Kidney (tissue), 14 donors: ENCODE measurements around the gene NUSAP1. TPM values are rescaled to one million over a fixed set of nuclear protein-coding genes. Genes with fewer than 3 reads are reported as not detected.

Source experiments
- DNase-seq, 5 donors: peaks; one replicate each; pipeline ENCODE4 v3.0.0-alpha.2; 2013 to 2020
- FAIRE-seq: peaks from 2 replicates; lab custom pipeline; 2012; peaks lifted over from hg19 to GRCh38; lab: Jason Lieb, UNC
- H3K27ac ChIP-seq, 2 donors: one replicate each; pipeline ENCODE4 v1.7.0; 2013; ENCODE audit warnings: low read depth in 2 of 2, low read length in 2 of 2, inconsistent platforms in 1 of 2
- H3K27me3 ChIP-seq: one replicate; pipeline ENCODE4 v1.7.1; 2013; ENCODE audit warnings: low read length, inconsistent platforms; ENCODE audit not compliant: control insufficient read depth, insufficient read depth
- H3K36me3 ChIP-seq, 3 donors: one replicate each; pipeline versions ENCODE4 v1.7.0 to v1.7.1; 2013; ENCODE audit warnings: low read length in 3 of 3, control low read depth in 1 of 3, inconsistent platforms in 1 of 3; ENCODE audit not compliant: insufficient read depth in 3 of 3, control insufficient read depth in 2 of 3
- H3K4me1 ChIP-seq, 3 donors: one replicate each; pipeline versions ENCODE4 v1.7.0 to v1.7.1; 2013; ENCODE audit warnings: low read length in 3 of 3, inconsistent platforms in 1 of 3, low read depth in 1 of 3; ENCODE audit not compliant: control insufficient read depth in 2 of 3, insufficient read depth in 2 of 3
- H3K4me3 ChIP-seq, 3 donors: one replicate each; pipeline versions ENCODE4 v1.7.0 to v1.8.1; 2013; ENCODE audit warnings: low read length in 3 of 3, control low read depth in 1 of 3, inconsistent platforms in 1 of 3
- H3K9ac ChIP-seq, 3 donors: one replicate each; pipeline versions ENCODE4 v1.7.0 to v1.7.1; 2013; ENCODE audit warnings: low read length in 3 of 3, control low read depth in 1 of 3, inconsistent platforms in 1 of 3
- H3K9me3 ChIP-seq, 3 donors: one replicate each; pipeline versions ENCODE4 v1.7.0 to v1.7.1; 2013; ENCODE audit warnings: low read length in 3 of 3, control low read depth in 1 of 3, inconsistent platforms in 1 of 3; ENCODE audit not compliant: control insufficient read depth in 2 of 3, insufficient read depth in 1 of 3
- intact Hi-C: fragments of 100-400 bp; cut with DNase I; formaldehyde crosslinking; loops from one replicate; pipeline ENCODE4 v1.11.1; 2022
- polyA plus RNA-seq: library from polyadenylated mRNA; stranded (reverse); fragments of 350-450 nt; fragmentation: Illumina TruSeq; extraction: RNeasy Lipid Tissue Mini Kit (QIAGEN cat#74804); gene quantifications from one replicate; pipeline ENCODE4 v1.2.3, GENCODE V29; 2014; ENCODE audit warnings: low read depth, low replicate concordance; ENCODE audit not compliant: insufficient read depth
- total RNA-seq: library from RNA; stranded (reverse); fragmentation: NEBNext Ultra II Directional; extraction: Animal tissue kit (Norgen Biotek cat#: 25700); gene quantifications from one replicate; pipeline ENCODE4 v1.2.1, GENCODE V29; 2021
- TF ChIP-seq, protein P1 (sequence below): IDR thresholded peaks from 3 replicates; pipeline ENCODE4 v1.5.1; 2012; ENCODE audit warnings: mild to moderate bottlenecking, moderate library complexity, borderline replicate concordance; ENCODE audit not compliant: insufficient read depth; ENCODE audit errors: extremely low read depth
- donor health status: control.
- donor health status: control.
- donor health status: control.
- donor health status: control.
- donor health status: control.
- donor health status: DM: yes; HTN: yes; CAD: no.
- donor health status: Normal renal cell carcinoma (clear cell type).

Gene NUSAP1
- total and polyA plus RNA-seq, 2 donors from 2014 or later = 2.3 to 6.7 TPM

DNA sequence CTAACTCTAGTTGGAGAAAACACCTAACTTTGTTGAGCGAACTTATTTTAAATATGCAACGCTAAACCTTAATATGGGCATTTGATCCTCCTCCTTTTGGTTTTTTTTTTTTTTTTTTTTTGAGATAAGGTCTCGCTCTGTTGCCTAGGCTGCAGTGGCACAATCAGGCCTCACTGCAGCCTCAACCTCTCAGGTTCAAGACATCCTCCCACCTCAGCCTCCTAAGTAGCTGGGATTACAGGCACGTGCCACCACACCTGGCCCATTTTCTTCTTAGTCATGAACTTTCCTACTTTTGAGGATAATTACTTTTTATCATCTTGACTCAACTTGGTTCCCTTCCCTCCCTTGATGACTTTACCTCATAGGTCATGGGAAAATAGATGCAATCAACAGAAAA, 3.9 kb downstream of the NUSAP1 start:
- H3K36me3 ChIP-seq = no peaks in the 10 kb centered on the region
- intact Hi-C loops = no loop called here
- H3K9ac ChIP-seq = no peak overlapping the region
- peaks cover 0 to 6% (median 4%) of the 10 kb centered on the region in 3 donors for H3K4me1 ChIP-seq
- FAIRE-seq (no peak), DNase-seq (no peak)
- H3K27me3 ChIP-seq = no peaks in the 10 kb centered on the region
- no peaks in the 10 kb centered on the region for H3K9me3 ChIP-seq
- no peak overlapping the region for H3K4me3 ChIP-seq
- no peak overlapping the region for H3K27ac ChIP-seq
- TF ChIP-seq, protein P1, sequence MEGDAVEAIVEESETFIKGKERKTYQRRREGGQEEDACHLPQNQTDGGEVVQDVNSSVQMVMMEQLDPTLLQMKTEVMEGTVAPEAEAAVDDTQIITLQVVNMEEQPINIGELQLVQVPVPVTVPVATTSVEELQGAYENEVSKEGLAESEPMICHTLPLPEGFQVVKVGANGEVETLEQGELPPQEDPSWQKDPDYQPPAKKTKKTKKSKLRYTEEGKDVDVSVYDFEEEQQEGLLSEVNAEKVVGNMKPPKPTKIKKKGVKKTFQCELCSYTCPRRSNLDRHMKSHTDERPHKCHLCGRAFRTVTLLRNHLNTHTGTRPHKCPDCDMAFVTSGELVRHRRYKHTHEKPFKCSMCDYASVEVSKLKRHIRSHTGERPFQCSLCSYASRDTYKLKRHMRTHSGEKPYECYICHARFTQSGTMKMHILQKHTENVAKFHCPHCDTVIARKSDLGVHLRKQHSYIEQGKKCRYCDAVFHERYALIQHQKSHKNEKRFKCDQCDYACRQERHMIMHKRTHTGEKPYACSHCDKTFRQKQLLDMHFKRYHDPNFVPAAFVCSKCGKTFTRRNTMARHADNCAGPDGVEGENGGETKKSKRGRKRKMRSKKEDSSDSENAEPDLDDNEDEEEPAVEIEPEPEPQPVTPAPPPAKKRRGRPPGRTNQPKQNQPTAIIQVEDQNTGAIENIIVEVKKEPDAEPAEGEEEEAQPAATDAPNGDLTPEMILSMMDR = no peak

DNA sequence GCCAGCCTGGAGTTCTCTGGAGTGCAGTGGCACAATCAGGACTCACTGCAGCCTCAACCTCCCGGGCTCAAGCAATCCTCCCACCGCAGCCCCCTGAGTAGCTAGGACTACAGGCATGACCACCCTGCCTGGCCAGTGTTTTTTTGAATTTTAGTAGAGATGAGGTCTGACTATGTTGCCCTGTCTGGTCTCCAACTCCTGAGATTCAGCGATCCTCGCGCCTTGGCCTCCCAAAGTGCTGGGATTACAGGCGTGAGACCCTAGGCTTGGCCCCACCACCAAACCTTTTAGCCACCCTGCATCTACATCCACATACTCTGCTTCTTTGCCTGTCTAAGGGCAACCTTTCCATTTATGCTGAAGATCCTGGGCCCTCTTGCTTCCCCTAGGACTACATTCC, 4.4 kb downstream of the NUSAP1 start:
- Histone ChIP-seq H3K9me3 (no peaks in the 10 kb centered on the region), H3K27ac (no peak overlapping the region), H3K4me1 (peaks cover 0 to 3% (median 0%) of the 10 kb centered on the region in 3 donors), H3K27me3 (no peaks in the 10 kb centered on the region), H3K36me3 (no peaks in the 10 kb centered on the region), H3K9ac (no peak overlapping the region), H3K4me3 (no peak overlapping the region)
- FAIRE-seq (no peak), DNase-seq (no peak)
- intact Hi-C loops = no loop called here
- TF ChIP-seq, protein P1 = no peak

DNA sequence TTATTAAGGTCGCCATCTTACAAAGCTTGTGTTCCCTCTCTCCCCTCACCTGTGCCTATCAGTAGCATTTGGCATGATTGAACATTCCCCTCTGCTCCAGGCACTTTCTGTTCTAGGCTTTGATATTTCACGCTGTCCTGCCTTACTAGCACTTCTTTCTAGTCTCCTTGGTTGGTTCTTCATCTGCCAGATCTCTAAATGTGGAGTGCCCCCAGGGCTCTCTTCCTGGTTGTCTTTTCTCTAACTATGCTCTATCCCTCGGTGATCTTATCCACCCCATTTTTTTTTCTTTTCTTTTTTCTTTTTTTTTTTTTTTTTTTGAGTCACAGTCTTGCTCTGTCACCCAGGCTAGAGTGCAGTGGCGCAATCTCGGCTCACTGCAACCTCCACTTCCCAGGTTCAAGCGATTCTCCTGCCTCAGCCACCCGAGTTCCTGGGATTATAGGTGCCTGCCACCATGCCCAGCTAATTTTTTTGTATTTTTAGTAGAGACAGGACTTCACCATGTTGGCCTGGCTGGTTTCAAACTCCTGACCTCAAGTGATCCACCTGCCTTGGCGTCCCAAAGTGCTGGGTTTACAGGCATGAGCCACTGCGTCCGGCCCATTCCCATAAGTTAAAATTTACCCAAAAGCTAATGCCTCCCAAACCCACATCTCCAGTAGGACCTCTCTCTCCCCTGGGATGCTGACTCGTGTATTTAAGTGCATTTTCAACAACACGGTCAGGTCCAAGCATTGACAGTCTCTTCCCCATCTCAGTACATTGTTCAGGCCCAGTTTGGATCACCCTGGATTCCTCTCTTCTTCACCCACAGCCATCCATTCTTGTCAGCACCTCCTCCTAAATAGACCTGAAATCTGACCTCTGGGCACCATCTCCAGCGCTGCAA, 5.2 kb downstream of the NUSAP1 start:
- TF ChIP-seq, protein P1 = no peak
- Histone ChIP-seq H3K36me3 (no peaks in the 10 kb centered on the region), H3K9ac (no peak overlapping the region), H3K4me3 (no peak overlapping the region), H3K9me3 (no peaks in the 10 kb centered on the region), H3K4me1 (peaks cover 0 to 3% (median 0%) of the 10 kb centered on the region in 3 donors), H3K27ac (no peak overlapping the region), H3K27me3 (no peaks in the 10 kb centered on the region)
- no peak for DNase-seq
- intact Hi-C loops = no loop called here
- FAIRE-seq = no peak
